HepG2 (cell line): ENCODE results near the gene TSC22D4. TPM values are rescaled to one million over a fixed set of nuclear protein-coding genes. Genes with fewer than 3 reads are reported as not detected.

ENCODE experiments used
- MIER2 ChIP-seq: IDR thresholded peaks from 2 replicates; pipeline ENCODE4 v1.6.1; 2016; ENCODE audit warnings: missing biosample characterization, missing genetic modification reagents
- SCMH1 ChIP-seq: sonication (generic); formaldehyde crosslinking; IDR thresholded peaks from 2 replicates; pipeline ENCODE4 v1.9.0; 2021; ENCODE audit warnings: missing genetic modification reagents, mild to moderate bottlenecking, borderline replicate concordance
- ZBTB10 ChIP-seq: sonication (generic); formaldehyde crosslinking; IDR thresholded peaks from 2 replicates; pipeline ENCODE4 v1.4.0; 2020; ENCODE audit warnings: missing genetic modification reagents, borderline replicate concordance
- ZFP36 ChIP-seq: fragments of 150-350 bp; IDR thresholded peaks from 2 replicates; pipeline ENCODE4 v1.6.1; 2018; ENCODE audit warnings: borderline replicate concordance, low read length, low read depth; ENCODE audit not compliant: partially characterized antibody
- ZMAT3 ChIP-seq: sonication (generic); formaldehyde crosslinking; conservative IDR thresholded peaks from 2 replicates; pipeline ENCODE4 v1.7.0; 2021; ENCODE audit warnings: missing genetic modification reagents
- ZNF264 ChIP-seq: sonication (generic); formaldehyde crosslinking; IDR thresholded peaks from 2 replicates; pipeline ENCODE4 v1.4.0; 2020; ENCODE audit warnings: missing genetic modification reagents
- ZNF589 ChIP-seq: sonication (generic); formaldehyde crosslinking; conservative IDR thresholded peaks from 2 replicates; pipeline ENCODE4 v1.8.0; 2022; ENCODE audit warnings: mild to moderate bottlenecking, moderate library complexity, missing genetic modification reagents
- ZNF83 ChIP-seq: sonication (generic); formaldehyde crosslinking; IDR thresholded peaks from 2 replicates; pipeline ENCODE4 v1.4.0; 2020; ENCODE audit warnings: missing genetic modification reagents, mild to moderate bottlenecking, borderline replicate concordance
- polyA plus RNA-seq, 8 experiments: library from polyadenylated mRNA; depleted of rRNA in 3 of 8; stranded (reverse) in 7 of 8; unstranded in 1 of 8; fragments of >200 nt; fragmentation: Illumina TruSeq in 4 of 8; extraction: Trizol in 4 of 8; gene quantifications; 2 replicates each; pipeline versions ENCODE4 v1.2.1 to v1.2.3, GENCODE V29; 2011 to 2016; ENCODE audit warnings: low read depth in 4 of 8, missing spikeins in 1 of 8, mixed read lengths in 1 of 8; ENCODE audit not compliant: insufficient read depth in 1 of 8
- total RNA-seq, 5 experiments: library from RNA; depleted of rRNA; stranded (reverse); fragments of >200 nt; fragmentation: Illumina TruSeq; extraction: Trizol; gene quantifications; 2 replicates each; pipeline ENCODE4 v1.2.3, GENCODE V29; 2016; ENCODE audit warnings: low read depth in 1 of 5
- TF ChIP-seq, protein P1 (sequence below): sonication (generic); formaldehyde crosslinking; IDR thresholded peaks from 2 replicates; pipeline ENCODE4 v1.9.0; 2021; ENCODE audit warnings: missing genetic modification reagents, mild to moderate bottlenecking, borderline replicate concordance
- TF ChIP-seq, protein P2 (sequence below): IDR thresholded peaks from 2 replicates; pipeline ENCODE4 v1.4.0; 2020; ENCODE audit warnings: mild to moderate bottlenecking, missing genetic modification reagents
- TF ChIP-seq, protein P3 (sequence below): sonication (generic); formaldehyde crosslinking; IDR thresholded peaks from 2 replicates; pipeline ENCODE4 v1.5.0; 2020; ENCODE audit warnings: mild to moderate bottlenecking, missing genetic modification reagents
- TF ChIP-seq, protein P4 (sequence below): IDR thresholded peaks from 2 replicates; pipeline ENCODE4 v1.6.1; 2016; ENCODE audit warnings: missing biosample characterization, missing genetic modification reagents, low read depth
- TF ChIP-seq, protein P5 (sequence below): sonication (generic); IDR thresholded peaks from 2 replicates; pipeline ENCODE4 v1.6.1; 2016; ENCODE audit warnings: low read depth, borderline replicate concordance

TSC22D4 gene
- total and polyA plus RNA-seq, 2 of the 13 experiments (the other 11 are each of a cell fraction or from before 2014, with no cell fraction given): 7.7 to 8.7 TPM

GRCh38 chr7:100428199-100428966 is 50.6 kb downstream of the TSC22D4 start, which contains the start of gene ZCWPW1 (continued):
- TF ChIP-seq, protein P1, sequence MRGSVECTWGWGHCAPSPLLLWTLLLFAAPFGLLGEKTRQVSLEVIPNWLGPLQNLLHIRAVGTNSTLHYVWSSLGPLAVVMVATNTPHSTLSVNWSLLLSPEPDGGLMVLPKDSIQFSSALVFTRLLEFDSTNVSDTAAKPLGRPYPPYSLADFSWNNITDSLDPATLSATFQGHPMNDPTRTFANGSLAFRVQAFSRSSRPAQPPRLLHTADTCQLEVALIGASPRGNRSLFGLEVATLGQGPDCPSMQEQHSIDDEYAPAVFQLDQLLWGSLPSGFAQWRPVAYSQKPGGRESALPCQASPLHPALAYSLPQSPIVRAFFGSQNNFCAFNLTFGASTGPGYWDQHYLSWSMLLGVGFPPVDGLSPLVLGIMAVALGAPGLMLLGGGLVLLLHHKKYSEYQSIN (CRISPR knock-in tag): no peak
- 0 out of 2 replicates have a peak, but pooled peaks have one; percentile 76 for TF ChIP-seq ZNF83 (CRISPR knock-in tag)
- TF ChIP-seq, protein P2, sequence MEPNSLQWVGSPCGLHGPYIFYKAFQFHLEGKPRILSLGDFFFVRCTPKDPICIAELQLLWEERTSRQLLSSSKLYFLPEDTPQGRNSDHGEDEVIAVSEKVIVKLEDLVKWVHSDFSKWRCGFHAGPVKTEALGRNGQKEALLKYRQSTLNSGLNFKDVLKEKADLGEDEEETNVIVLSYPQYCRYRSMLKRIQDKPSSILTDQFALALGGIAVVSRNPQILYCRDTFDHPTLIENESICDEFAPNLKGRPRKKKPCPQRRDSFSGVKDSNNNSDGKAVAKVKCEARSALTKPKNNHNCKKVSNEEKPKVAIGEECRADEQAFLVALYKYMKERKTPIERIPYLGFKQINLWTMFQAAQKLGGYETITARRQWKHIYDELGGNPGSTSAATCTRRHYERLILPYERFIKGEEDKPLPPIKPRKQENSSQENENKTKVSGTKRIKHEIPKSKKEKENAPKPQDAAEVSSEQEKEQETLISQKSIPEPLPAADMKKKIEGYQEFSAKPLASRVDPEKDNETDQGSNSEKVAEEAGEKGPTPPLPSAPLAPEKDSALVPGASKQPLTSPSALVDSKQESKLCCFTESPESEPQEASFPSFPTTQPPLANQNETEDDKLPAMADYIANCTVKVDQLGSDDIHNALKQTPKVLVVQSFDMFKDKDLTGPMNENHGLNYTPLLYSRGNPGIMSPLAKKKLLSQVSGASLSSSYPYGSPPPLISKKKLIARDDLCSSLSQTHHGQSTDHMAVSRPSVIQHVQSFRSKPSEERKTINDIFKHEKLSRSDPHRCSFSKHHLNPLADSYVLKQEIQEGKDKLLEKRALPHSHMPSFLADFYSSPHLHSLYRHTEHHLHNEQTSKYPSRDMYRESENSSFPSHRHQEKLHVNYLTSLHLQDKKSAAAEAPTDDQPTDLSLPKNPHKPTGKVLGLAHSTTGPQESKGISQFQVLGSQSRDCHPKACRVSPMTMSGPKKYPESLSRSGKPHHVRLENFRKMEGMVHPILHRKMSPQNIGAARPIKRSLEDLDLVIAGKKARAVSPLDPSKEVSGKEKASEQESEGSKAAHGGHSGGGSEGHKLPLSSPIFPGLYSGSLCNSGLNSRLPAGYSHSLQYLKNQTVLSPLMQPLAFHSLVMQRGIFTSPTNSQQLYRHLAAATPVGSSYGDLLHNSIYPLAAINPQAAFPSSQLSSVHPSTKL (CRISPR knock-in tag): peak; percentile 15; the same call in 1 of the 2 replicates
- TF ChIP-seq ZBTB10 (CRISPR knock-in tag): peak; percentile 98
- no peak for TF ChIP-seq ZFP36
- TF ChIP-seq, protein P3, sequence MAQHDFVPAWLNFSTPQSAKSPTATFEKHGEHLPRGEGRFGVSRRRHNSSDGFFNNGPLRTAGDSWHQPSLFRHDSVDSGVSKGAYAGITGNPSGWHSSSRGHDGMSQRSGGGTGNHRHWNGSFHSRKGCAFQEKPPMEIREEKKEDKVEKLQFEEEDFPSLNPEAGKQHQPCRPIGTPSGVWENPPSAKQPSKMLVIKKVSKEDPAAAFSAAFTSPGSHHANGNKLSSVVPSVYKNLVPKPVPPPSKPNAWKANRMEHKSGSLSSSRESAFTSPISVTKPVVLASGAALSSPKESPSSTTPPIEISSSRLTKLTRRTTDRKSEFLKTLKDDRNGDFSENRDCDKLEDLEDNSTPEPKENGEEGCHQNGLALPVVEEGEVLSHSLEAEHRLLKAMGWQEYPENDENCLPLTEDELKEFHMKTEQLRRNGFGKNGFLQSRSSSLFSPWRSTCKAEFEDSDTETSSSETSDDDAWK (CRISPR knock-in tag): no peak
- peak; percentile 89 for TF ChIP-seq ZMAT3 (CRISPR knock-in tag)
- TF ChIP-seq, protein P4, sequence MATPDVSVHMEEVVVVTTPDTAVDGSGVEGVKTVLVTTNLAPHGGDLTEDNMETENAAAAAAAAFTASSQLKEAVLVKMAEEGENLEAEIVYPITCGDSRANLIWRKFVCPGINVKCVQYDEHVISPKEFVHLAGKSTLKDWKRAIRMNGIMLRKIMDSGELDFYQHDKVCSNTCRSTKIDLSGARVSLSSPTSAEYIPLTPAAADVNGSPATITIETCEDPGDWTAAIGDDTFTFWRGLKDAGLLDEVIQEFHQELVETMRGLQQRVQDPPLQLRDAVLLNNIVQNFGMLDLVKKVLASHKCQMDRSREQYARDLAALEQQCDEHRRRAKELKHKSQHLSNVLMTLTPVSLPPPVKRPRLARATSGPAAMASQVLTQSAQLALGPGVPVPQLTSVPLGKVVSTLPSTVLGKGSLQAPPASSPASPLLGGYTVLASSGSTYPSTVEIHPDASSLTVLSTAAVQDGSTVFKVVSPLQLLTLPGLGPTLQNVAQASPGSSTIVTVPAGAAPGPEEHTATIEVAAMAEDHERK (CRISPR knock-in tag): peak; percentile 42; the same call in 1 of the 2 replicates
- TF ChIP-seq MIER2 (CRISPR knock-in tag): no peak; the same call in 1 of the 2 replicates
- peak; percentile 43; the same call in 1 of the 2 replicates for TF ChIP-seq ZNF589
- peak; percentile 73 for TF ChIP-seq ZNF264
- TF ChIP-seq SCMH1 (CRISPR knock-in tag): no peak
- TF ChIP-seq, protein P5, sequence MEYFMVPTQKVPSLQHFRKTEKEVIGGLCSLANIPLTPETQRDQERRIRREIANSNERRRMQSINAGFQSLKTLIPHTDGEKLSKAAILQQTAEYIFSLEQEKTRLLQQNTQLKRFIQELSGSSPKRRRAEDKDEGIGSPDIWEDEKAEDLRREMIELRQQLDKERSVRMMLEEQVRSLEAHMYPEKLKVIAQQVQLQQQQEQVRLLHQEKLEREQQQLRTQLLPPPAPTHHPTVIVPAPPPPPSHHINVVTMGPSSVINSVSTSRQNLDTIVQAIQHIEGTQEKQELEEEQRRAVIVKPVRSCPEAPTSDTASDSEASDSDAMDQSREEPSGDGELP: peak; percentile 45; the same call in 1 of the 2 replicates
